Stimulated activated CD4-positive, alpha-beta T cell treated with anti-CD3 and anti-CD28 coated beads, Interleukin-4, amount 100 ng/mL, for 4 hours (primary cell): ENCODE data around the gene SWSAP1.

Experiments
- DNase-seq, 2 experiments: peaks; one replicate each; pipeline ENCODE4 v3.0.0-alpha.2; 2020

The SWSAP1 gene

GRCh38 chr19:11355160-11356073, 19.0 kb upstream of the SWSAP1 start, which contains the start of gene PLPPR2:
TSS of gene PLPPR2 (plus strand) at chr19:11355432. CDS start at chr19:11357674, 2,242 bp downstream.
- peak; percentile 81 to 82 for DNase-seq

- no peak for DNase-seq
These were observed 18.4 kb upstream of the SWSAP1 start for GRCh38 chr19:11356074-11356397.

GRCh38 chr19:11356676-11357550, 17.6 kb upstream of the SWSAP1 start:
- no peak for DNase-seq

GRCh38 chr19:11359421-11359820, 15.0 kb upstream of the SWSAP1 start:
- no peak for DNase-seq

GRCh38 chr19:11361037-11361770, 13.3 kb upstream of the SWSAP1 start:
- DNase-seq, result no peak

GRCh38 chr19:11361771-11362731, 12.4 kb upstream of the SWSAP1 start:
- no peak for DNase-seq

GRCh38 chr19:11363881-11364280, 10.6 kb upstream of the SWSAP1 start:
- no peak for DNase-seq

- no peak for DNase-seq
These were observed 10.1 kb upstream of the SWSAP1 start for GRCh38 chr19:11364296-11364904.

GRCh38 chr19:11364935-11365334, 9.5 kb upstream of the SWSAP1 start:
- DNase-seq, result no peak

GRCh38 chr19:11365557-11366117, 8.8 kb upstream of the SWSAP1 start:
- no peak for DNase-seq

GRCh38 chr19:11367528-11367927, 6.9 kb upstream of the SWSAP1 start:
- DNase-seq, result no peak

GRCh38 chr19:11370744-11371143, 3.7 kb upstream of the SWSAP1 start:
- no peak for DNase-seq

GRCh38 chr19:11373166-11373884, 1.1 kb upstream of the SWSAP1 start:
- DNase-seq, result no peak

- DNase-seq, result no peak
These were observed 507 bp upstream of the SWSAP1 start for GRCh38 chr19:11373885-11374432.

GRCh38 chr19:11375143-11375948, 880 bp downstream of the SWSAP1 start:
- DNase-seq, result peak; percentile 56 to 68

- DNase-seq, result no peak
These were observed 2.8 kb downstream of the SWSAP1 start for GRCh38 chr19:11377237-11377636.

- DNase-seq, result no peak
These were observed 3.3 kb downstream of the SWSAP1 start for GRCh38 chr19:11377756-11378155.

GRCh38 chr19:11378319-11379189, 4.1 kb downstream of the SWSAP1 start:
- no peak for DNase-seq
